HG03565 (cell line): ENCODE results near the gene VPS4B.
"Not testable (repeated sequence)": the region's sequence is repeated elsewhere in the genome, so short reads cannot be mapped to it uniquely, and the experiment has no call there.

ENCODE experiments used
- ATAC-seq: cut with Tn5 transposase; IDR thresholded peaks from one replicate; pipeline ENCODE4 v1.9.1; 2021; ENCODE audit warnings: mild to moderate bottlenecking, moderate library complexity; ENCODE audit not compliant: unreplicated experiment

Gene VPS4B

DNA sequence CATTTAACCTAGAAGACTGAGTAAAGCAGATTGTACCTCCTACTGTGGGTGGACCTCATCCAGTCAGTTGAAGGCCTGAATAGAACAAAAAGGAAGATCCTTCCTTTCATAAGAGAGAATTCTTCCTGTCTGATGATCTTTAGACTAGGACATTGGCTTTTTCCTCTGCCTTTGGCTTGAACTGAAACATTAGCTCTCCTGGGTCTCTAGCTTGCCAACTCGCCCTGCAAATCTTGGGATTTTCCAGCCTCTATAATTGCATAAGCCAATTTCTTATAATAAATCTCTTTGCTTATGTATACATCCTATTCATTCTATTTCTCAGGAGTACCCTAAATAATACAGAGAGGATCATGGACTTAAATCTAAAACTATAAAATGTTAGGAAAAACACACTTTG is 49.1 kb downstream of the VPS4B start:
- no peak for ATAC-seq

DNA sequence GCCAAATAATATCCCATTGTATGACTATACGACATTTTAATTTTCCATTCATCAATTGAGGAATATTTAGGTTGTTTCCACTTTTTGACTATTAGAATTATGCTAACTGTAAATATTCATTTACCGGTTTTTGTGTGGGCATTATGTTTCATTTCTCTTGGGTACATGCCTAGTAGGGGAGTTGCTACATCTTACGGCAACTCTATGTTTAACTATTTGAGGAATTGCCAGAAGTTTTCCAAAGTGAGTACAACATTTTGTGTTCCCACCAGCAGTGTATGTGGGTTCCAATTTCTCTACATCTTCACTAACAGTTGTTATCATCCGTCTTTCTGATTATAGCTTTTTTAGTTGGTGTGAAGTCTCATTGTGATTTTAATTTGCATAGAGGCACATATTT is 53.7 kb downstream of the VPS4B start:
- ATAC-seq = no peak

GRCh38 chr18:63367053-63367953 is 55.0 kb downstream of the VPS4B start, which contains the start of gene KDSR:
KDSR (minus strand) TSS chr18:63367206; CDS start chr18:63367118, 88 bp downstream.
- peak; percentile 79 for ATAC-seq

- ATAC-seq = peak; percentile 23
Measured at GRCh38 chr18:63366213-63367052, 55.8 kb downstream of the VPS4B start.

DNA sequence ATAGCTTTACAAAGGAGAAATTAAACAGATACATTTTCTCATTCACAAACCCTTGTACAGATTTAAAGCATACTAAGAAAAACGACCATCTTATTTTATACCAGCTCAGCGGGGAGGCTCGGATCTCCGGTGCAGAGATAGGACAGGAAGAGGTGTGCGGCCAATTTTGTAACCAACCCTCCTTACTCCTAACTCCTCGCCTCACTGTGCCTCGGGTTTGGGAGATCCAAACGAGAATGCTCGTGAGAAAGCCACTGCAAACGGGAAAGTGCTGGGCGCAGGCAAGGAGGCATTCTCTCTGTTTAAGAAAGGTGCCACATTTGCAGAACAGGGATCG is 56.4 kb downstream of the VPS4B start:
- no peak for ATAC-seq

- ATAC-seq = no peak
Measured at GRCh38 chr18:63363951-63364350, 58.3 kb downstream of the VPS4B start.

GRCh38 chr18:63363420-63363819 is 58.9 kb downstream of the VPS4B start:
- not testable (repeated sequence) for ATAC-seq

DNA sequence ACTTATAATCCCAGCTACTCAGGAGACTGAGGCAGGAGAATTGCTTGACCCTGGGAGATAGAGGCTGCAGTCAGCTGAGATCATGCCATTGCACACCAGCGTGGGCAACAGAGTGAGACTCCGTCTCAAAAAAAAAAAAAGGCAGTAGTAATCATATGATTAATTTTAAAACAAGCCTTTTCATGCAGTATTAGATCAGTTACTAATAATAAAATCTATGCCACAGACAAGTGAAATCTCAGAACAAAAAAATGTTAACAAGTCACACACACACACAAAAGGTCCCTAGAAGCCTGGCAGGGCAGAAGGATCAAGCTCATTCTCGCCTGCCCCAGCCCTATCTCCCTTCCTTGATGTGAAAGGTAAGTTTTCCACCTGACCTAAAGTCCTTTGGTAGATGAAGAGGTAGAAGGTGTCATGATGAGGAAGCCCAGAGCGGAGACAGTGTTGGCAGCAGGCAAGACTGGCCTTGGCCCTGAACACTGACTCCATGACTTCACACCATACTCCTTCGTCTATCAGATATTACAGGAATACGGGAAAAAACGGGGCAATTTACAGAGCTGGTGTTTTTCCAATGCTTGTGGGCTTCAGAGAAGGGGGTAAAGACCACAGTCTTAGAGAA is 65.9 kb downstream of the VPS4B start:
- no peak for ATAC-seq

DNA sequence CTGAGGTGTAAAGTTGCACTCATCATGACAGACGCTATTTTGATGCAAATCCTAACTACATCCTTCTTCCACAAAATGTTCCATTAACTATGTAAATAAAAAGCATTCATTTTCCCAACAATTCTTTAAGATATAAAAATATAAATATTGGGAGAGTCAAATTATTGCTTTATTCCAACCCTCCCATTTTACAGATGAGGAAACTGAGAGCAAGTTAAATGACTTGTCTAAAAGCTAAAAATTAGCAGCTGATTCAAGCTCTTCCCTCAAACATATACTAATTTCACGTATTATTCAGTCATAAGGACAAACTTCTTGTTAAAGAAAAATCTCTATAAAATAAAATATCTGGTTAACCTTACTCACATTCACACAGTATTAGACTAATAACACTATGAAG is 72.0 kb downstream of the VPS4B start:
- ATAC-seq = no peak

- ATAC-seq = no peak
Measured at GRCh38 chr18:63348508-63349136, 73.7 kb downstream of the VPS4B start.

DNA sequence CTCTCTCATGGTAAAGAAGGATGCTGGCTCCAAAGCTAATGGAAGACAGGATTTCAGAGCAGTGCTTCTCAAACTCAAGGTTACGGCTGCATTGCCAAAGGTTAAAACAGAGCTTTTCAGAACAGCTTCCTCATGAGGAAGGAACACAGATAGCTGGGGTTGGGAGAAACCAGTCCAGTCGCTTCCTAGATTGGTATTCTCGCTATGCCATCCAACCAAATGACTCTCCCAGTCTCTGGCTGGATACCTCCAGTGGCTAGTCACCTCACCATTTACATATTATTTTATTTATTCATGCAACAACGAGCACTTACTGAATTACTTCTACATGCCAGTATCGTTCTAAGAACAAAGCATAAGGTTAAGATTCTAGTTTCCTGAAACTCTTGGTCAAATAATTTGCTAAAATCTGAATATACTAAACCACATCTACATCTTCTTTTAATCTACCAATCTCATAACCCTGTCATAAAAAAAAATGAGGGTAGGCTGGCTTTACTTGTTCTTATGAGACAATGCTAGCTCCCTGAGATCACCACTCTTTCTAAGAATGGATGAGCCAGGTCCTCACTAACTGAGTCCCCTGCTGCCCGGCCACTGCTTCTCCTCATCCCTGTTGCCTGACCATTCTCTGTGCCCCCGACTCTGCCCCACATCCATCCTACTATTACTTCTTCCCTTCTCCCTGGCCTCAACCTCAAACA is 75.6 kb downstream of the VPS4B start:
- ATAC-seq = no peak

- no peak for ATAC-seq
Measured at GRCh38 chr18:63346031-63346430, 76.2 kb downstream of the VPS4B start.

DNA sequence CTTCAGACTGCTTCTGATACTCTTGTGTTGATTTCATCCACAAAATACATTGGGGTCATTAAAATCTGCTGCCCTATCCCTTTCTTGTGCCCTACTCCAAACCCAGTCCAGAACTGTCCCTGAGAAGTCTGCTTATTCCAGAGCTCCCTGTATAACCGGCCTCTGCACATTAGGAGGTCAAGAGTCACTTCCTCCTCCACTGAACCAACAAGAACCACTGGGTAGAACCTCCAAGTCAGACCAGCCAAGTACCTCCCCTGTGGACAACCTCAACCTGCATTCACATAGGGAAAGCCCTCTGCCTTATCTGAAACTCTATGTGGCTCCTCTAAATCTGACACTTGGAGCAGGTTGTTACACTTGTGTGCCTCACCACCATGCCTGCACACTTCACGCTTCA is 77.4 kb downstream of the VPS4B start:
- no peak for ATAC-seq

DNA sequence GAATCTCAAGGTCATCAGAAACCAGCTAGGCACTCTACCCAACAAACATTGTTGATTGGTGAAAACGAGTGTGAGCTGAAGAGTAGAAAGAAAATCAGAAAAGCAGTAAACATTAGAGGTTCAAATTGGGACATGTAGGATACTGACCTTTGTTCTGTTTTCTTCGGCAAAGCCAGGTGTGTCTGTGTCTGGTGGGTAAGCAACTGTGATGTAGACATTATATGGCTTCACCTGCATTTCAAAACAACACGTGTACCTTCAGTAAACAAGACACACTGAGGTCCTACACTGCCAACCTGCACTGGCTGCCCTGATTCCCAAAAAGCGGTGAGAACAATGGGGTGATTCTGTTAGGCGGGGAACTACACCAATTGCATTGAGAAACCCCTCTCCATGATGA is 78.0 kb downstream of the VPS4B start:
- ATAC-seq = no peak

GRCh38 chr18:63342206-63342605 is 80.1 kb downstream of the VPS4B start:
- ATAC-seq = peak; percentile 53

- no peak for ATAC-seq
Measured at GRCh38 chr18:63339920-63340484, 82.3 kb downstream of the VPS4B start.
